ES-I3 (cell line): ENCODE results near the gene NDUFAF4.
"Not testable (repeated sequence)": the region's sequence is repeated elsewhere in the genome, so short reads cannot be mapped to it uniquely, and the experiment has no call there.

Source experiments
- H3K36me3 ChIP-seq: 2 replicates; pipeline ENCODE4 v1.6.1; 2013; ENCODE audit warnings: mild to moderate bottlenecking, low read length, control low read depth, moderate library complexity; ENCODE audit not compliant: insufficient read depth
- H3K4me1 ChIP-seq: 2 replicates; pipeline ENCODE4 v1.6.1; 2013; ENCODE audit warnings: mild to moderate bottlenecking, control low read depth, low read length; ENCODE audit not compliant: insufficient read depth
- H3K9ac ChIP-seq: 2 replicates; pipeline ENCODE4 v1.6.1; 2013; ENCODE audit warnings: low read depth, mild to moderate bottlenecking, low read length, moderate library complexity
- H3K9me3 ChIP-seq: 2 replicates; pipeline ENCODE4 v1.6.1; 2013; ENCODE audit warnings: mild to moderate bottlenecking, low read length, moderate library complexity; ENCODE audit not compliant: control insufficient read depth, insufficient read depth

Gene NDUFAF4

DNA sequence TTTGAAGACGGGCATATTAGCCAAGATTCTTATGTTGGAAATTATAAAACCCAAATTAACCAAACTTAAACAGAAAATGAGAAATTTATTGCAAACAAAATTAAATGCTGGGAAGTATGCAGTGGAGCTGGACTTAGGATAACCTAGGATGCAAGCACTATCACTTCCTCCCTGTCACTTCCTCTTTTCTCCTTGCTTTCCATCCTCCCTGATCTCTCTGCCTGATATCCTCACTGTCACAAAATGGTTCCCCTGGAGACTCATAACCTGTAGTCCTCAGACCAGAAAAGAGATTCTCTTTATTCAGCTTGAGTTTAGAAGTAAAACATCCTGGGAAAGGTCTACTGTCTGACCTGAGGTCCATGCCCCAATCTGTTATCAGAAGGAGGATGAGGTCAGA, 19.4 kb upstream of the NDUFAF4 start:
- no peaks in the 10 kb centered on the region; the same call in 1 of the 2 replicates for H3K9me3 ChIP-seq
- no peaks in the 10 kb centered on the region for H3K4me1 ChIP-seq
- H3K36me3 ChIP-seq: no peaks in the 10 kb centered on the region
- no peak overlapping the region for H3K9ac ChIP-seq

DNA sequence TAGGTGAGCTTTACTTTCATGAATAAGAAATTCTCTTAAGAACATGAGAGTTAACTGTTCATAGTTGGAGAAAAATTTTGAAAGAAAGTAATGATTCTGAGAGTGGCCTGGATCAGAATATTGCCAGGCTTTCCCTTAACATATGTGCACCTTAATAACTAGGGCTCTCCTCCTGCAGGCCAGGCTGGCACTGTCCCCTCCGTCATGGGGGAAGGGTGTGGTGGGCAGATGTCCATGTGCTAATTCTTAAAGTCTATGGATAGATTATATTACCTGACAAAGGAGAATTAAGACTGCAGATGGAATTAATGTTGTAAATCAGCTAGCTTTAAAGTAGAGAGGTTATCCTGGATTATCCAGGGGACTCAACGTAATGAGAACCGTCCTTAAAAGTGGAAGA, 15.9 kb upstream of the NDUFAF4 start:
- Histone ChIP-seq H3K36me3 (no peaks in the 10 kb centered on the region), H3K4me1 (peaks cover 4% of the 10 kb centered on the region; the same call in 1 of the 2 replicates), H3K9ac (no peak overlapping the region), H3K9me3 (no peaks in the 10 kb centered on the region; the same call in 1 of the 2 replicates)

DNA sequence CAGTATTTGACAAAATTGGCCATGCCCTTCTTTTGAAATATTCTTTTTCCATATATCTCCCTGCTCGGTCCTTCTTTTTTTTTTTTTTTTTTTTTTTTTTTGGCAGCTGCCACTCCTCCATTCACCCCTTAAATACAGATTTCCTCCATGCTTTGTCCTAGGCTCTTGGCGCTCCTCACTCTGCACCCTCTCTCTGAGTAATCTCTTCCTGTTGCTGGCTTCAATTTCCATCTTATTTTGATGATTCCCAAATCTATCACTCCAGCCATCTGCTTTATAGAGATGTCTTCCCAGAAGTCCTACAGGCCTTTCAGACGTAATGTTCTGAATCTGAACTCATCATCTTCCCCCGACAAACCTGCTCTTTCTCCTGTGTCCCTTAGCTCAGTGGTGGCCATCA, 14.1 kb upstream of the NDUFAF4 start:
- H3K36me3 ChIP-seq: no peaks in the 10 kb centered on the region
- no peaks in the 10 kb centered on the region; the same call in 1 of the 2 replicates for H3K9me3 ChIP-seq
- no peak overlapping the region for H3K9ac ChIP-seq
- H3K4me1 ChIP-seq: peaks cover 4% of the 10 kb centered on the region; the same call in 1 of the 2 replicates

DNA sequence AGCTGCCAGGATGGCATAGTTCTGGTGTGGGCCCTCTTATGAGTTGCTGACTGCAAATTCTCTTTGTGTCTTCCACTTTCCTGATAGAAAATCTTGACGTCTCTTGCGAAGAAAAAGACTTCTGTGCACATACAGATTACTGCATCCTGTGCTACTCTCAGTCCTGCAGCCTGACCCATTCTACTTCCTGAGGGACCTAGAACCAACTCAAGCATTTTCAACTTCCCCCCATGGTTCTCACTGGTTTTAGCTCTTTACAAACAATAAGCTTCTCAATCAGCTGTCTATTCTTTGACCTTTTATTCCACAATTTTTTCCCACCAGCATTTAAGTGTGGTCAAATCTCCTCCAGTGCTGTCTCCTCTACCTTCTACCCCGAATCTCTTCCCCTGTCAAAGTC, 13.5 kb upstream of the NDUFAF4 start:
- peaks cover 4% of the 10 kb centered on the region; the same call in 1 of the 2 replicates for H3K4me1 ChIP-seq
- H3K9ac ChIP-seq: no peak overlapping the region
- H3K9me3 ChIP-seq: no peaks in the 10 kb centered on the region
- no peaks in the 10 kb centered on the region for H3K36me3 ChIP-seq

DNA sequence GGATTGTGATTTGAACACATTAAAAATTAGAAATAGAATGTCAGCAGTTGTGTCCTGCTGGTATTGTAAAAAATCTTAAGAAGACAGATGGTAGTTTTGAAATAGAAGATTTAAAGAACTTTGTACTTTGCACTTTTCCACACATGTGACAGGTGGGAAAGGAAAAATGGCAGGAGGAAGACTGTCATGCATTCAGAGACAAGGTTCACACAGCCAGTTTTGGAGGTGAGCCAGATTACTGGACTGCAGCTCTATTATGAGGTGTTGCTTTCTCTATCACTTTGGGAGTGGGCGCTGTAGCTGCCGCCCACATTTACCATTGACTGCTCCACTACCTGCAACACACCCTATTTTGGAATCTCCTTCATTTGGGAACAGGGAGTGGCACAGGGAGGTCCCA, 12.1 kb upstream of the NDUFAF4 start:
- Histone ChIP-seq H3K9ac (no peak overlapping the region), H3K9me3 (no peaks in the 10 kb centered on the region), H3K4me1 (peaks cover 4% of the 10 kb centered on the region; the same call in 1 of the 2 replicates), H3K36me3 (no peaks in the 10 kb centered on the region)

DNA sequence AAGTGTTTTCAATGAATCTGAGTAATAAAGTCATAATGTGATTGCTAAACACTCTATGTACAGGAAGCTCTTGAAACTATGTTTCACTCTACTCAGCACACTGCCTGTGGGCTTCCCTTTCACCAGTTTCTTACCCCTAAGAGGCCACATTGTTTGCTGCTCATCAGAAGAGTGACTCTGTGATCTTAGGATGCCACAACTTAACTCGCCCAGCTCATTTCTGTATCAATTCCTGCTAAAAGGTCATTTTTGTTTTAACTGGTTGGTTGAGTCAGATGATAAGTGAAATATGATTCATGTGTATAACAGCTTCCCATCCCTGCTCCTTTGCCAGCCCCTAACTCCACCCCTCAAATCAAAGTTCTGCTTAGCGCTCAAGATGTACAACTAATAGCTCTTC, 9.8 kb upstream of the NDUFAF4 start:
- H3K36me3 ChIP-seq: no peaks in the 10 kb centered on the region
- no peaks in the 10 kb centered on the region for H3K9me3 ChIP-seq
- no peak overlapping the region for H3K9ac ChIP-seq
- H3K4me1 ChIP-seq: peaks cover 4% of the 10 kb centered on the region; the same call in 1 of the 2 replicates

DNA sequence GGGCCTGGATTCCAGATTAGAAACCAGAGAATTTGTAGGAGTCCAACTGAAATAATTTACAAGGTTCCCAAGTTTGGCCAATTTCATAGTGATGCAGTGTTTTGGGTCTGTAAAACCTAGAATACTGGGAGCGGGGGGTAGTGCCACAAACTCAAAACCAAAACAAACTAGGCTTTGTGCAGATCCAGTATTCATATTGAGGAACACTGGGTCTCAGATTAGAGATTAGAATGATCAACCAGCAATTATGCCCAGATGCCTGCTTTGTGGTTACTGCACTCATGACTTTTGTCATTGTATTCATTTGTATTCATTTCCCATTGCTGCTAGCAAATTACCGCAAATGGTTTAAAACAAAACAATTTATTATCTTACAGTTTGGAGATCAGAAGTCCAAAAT, 3.2 kb upstream of the NDUFAF4 start:
- no peak overlapping the region for H3K9ac ChIP-seq
- no peaks in the 10 kb centered on the region for H3K4me1 ChIP-seq
- H3K36me3 ChIP-seq: no peaks in the 10 kb centered on the region
- no peaks in the 10 kb centered on the region for H3K9me3 ChIP-seq

DNA sequence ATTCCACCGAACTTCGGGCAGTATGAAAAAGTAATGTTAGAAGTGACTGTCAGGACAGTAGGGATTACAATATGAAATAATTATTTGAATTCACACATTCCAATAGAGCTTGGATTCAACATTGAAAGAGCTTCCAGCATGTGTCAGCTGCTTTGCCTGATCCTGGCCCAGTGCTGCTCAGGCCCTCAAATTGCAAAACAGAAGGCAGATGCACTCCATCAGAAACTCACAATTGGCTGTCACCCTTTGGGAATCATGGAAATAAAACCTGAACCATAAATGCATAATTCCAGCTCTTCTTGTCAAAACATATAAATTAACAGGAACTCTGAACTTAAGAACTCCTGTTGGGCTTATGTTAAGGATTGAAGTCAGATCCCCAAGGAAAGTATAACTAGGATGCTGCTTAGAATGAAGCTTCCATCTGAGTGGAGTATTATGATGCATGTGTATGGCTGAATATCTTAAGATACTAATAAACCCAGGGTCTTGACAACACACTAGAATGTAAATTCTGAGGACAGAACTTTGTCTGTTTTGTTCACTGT, 1.8 kb upstream of the NDUFAF4 start:
- Histone ChIP-seq H3K9me3 (no peaks in the 10 kb centered on the region), H3K4me1 (no peaks in the 10 kb centered on the region), H3K9ac (no peak overlapping the region), H3K36me3 (no peaks in the 10 kb centered on the region)

DNA sequence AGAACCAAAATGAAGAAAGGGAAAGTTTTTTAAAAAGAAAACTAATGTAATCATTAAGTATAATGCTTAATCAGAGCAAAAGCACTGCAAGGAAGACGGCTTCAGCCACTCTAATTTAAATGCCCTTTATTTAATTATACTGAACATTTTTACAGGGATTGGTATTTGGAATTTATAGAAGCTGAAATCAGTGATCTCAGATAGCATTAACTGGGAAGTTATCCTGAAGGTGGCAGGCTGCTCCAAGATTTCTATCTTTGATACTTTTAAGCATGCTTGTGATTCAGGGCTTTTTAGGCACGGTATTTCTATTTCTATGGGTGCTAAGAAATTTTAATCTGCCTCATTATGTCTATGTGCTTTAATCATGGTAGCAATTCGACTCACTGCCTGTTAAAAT, 1.3 kb upstream of the NDUFAF4 start:
- H3K9ac ChIP-seq: peak overlapping the region; percentile 86; the same call in 1 of the 2 replicates
- no peaks in the 10 kb centered on the region for H3K9me3 ChIP-seq
- no peaks in the 10 kb centered on the region for H3K4me1 ChIP-seq
- no peaks in the 10 kb centered on the region for H3K36me3 ChIP-seq

DNA sequence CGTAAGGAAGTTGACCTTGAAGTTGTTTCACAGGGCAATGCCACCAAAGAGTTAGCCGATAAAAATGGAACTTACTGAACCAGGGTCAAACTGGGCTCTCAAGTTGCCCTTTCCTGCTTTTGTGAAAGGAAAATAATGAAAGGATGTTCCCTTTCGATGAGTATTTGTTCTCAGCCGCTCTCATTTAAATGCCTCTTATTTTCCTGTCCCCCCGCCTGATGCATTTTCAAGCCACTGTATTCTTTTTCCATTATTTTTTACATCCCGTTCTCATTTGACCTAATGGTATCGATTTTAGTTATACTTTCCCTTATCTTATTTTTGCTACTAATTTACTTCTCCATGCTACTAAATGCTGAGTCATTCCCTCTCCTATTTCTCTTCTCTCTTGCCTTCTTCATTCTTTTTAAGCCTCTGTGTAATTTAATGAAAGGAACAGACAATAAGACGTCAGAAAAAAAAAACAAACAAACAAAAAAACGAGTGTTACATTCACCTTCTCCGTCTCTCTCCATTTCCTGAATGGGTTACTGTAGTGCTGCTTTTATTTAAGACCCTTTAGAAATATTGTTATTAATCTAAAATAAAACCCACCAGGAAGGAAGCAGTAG, 655 bp upstream of the NDUFAF4 start:
- Histone ChIP-seq H3K9ac (peak overlapping the region; percentile 86), H3K9me3 (no peaks in the 10 kb centered on the region), H3K36me3 (no peaks in the 10 kb centered on the region), H3K4me1 (no peaks in the 10 kb centered on the region)

DNA sequence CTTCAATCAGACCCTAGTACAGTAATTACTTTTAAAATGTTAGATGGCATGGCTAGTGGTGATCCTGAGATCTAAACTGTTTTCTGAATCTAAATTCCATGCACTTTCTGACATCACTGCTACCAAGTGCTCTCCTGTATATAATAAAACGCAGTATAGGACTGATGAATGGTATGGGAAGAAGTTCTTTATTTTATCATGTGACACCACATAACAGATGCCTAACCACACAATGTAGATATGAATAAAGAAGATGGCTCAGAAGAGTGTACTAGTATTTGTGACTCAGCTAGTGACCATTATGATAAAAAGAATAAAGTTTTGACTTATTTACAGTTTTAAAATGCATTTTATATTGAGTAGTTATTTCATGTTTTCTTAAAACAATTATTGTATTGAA, 8.5 kb downstream of the NDUFAF4 start:
- Histone ChIP-seq H3K9ac (no peak overlapping the region), H3K36me3 (peaks cover 11% of the 10 kb centered on the region; the same call in 1 of the 2 replicates), H3K9me3 (no peaks in the 10 kb centered on the region), H3K4me1 (no peaks in the 10 kb centered on the region)

DNA sequence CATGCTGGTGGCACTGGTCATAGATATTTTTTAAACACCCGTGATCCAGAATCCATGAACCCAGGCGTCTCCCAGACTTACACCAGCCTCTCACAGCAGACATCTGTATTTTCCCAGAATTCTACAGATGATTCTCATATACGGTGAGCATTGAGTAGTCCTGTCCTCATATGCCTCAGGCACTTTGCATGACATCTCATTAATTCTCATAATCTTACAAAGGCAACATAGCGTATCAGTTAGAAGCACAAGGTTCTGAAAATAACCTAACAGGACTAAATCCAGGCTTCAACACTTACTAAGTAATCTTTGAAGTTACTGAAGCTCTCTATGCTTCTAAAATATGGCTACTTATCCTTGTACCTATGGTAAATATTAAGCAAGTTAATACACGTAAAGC, 8.9 kb downstream of the NDUFAF4 start:
- H3K9ac ChIP-seq: no peak overlapping the region
- no peaks in the 10 kb centered on the region for H3K4me1 ChIP-seq
- H3K36me3 ChIP-seq: peaks cover 11% of the 10 kb centered on the region; the same call in 1 of the 2 replicates
- no peaks in the 10 kb centered on the region for H3K9me3 ChIP-seq

DNA sequence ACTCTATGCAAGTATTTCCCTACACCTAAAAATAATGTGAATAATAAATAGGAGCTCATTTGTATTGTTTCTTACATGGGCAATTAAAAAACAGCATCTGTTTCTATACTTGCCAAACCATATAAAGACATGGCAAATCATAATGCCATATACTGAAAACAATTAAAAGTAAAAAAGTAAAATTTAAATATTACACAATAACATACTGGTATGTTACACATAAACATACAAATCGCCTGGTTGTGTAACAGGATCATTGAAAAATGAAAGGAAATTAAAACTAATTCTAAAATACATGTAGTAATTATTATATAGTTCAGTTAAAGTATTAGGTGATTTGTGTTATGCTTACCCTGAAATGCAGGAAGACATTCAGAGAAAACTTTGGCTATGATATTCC, 11.2 kb downstream of the NDUFAF4 start:
- Histone ChIP-seq H3K9me3 (no peaks in the 10 kb centered on the region), H3K4me1 (no peaks in the 10 kb centered on the region), H3K9ac (no peak overlapping the region), H3K36me3 (no peaks in the 10 kb centered on the region)

DNA sequence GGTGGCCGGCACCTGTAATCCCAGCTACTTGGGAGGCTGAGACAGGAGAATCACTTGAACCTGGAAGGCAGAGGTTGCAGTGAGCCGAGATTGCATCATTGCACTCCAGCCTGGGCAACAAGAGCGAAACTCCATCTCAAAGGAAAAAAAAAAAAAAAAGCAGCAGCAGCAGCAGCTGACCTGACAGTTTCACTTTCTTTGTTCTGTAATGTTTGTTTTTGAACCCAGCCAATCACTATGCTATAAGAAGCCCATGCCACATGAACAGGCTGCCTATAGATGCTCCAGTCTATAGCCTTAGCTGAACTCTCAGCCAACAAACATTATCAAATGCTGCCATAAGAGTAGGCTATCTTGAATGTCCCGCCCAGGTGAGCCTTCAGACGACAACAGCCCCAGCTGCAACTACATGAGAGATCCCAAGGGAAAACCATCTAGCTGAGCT, 12.5 kb downstream of the NDUFAF4 start:
- H3K9me3 ChIP-seq, H3K9ac ChIP-seq, H3K4me1 ChIP-seq, H3K36me3 ChIP-seq: not testable (repeated sequence)

DNA sequence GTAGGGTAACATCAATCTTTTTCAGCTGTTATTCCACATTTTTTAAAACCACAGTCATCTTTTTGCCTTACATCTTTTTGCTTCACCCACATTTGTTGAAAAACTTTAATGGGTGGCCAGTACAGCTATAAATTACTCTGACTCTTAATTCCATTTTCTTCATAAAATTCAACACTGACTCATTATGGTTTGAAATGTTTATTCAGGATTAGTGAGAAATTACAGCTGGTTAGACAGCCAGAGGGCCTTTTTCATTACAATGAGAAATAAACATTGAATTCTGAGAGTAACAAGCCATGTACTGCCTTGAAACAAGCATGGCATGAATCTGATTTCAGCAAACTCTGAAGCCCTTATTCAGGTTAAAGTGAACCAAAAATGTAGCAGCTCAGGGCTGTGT, 19.5 kb downstream of the NDUFAF4 start:
- no peaks in the 10 kb centered on the region for H3K36me3 ChIP-seq
- H3K9ac ChIP-seq: no peak overlapping the region
- H3K4me1 ChIP-seq: no peaks in the 10 kb centered on the region
- no peaks in the 10 kb centered on the region for H3K9me3 ChIP-seq
